Ammon's horn (tissue), 1 donor: ENCODE data around the gene POU6F2.

ENCODE experiments used
- DNase-seq: peaks from one replicate; pipeline ENCODE4 v3.0.0-alpha.2; 2016; ENCODE audit warnings: low spot score

Gene POU6F2

DNA sequence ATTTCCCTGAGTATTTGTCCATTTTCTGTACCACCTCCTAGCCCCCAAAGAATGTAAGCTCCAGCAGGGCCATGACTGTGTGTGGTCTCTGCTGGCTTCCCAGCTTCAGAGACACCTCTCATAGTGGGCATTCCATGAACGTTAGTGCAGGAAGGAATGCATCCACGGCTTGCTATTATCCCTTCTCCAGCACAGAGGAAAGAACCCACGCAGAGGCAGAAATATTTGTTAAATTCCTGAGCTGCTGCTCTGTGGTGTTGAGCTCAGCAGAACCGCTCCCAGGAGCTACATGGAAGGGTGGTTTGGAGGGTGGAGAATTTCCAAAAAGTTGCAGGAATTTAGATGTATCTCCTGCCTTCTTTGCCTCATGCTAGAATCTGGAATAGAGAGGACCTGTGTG lies 275.2 kb downstream of the POU6F2 start:
- DNase-seq, result no peak

- DNase-seq, result no peak
Observed at GRCh38 chr7:39259391-39260003, 281.8 kb downstream of the POU6F2 start.

- DNase-seq, result no peak
Observed at GRCh38 chr7:39260279-39260844, 282.7 kb downstream of the POU6F2 start.

GRCh38 chr7:39261771-39262170 lies 284.1 kb downstream of the POU6F2 start:
- DNase-seq, result no peak

DNA sequence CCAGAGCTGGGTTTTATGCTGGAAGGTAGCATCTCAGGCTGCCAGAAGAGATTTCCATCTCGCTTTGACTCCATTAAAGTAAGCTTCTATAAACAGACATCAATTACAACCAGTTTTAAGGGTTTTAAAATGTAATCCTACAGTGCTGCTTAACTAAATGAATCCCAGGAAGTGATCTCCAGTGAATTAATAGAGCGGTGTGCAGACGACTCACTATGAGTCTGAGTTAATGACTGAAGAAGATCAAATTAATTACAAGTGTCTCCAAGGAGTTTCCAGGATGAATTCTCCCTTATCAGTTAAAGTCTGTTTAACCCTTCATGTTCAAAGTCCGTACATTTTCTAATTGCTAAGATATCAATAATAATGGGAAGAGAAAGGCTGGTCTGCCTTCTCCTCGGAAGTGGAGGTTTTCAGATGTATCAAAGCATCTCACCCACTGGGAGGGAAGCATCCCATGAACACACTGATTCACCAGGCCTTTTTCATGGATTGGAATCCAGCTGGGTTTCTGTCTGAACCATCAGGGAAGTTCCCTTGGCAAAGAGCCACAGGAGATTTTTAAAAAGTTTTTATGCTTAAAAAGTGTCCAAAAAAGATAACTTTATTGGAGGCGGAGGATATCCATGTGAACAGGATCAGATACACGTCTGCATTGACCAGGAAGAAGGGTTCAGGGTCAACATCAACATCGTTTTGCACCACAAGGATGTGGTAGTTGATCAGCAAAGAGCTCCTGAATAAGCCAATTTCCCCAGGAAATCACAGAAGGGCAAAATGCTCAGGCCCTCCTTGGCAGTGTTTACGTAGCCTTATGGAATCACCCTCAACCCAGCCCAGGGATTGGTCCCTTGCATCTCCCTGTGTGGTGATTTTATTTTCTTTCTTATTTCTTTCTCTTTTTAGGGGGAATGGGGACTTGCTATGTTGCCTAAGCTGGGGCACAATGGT lies 288.2 kb downstream of the POU6F2 start:
- no peak for DNase-seq

DNA sequence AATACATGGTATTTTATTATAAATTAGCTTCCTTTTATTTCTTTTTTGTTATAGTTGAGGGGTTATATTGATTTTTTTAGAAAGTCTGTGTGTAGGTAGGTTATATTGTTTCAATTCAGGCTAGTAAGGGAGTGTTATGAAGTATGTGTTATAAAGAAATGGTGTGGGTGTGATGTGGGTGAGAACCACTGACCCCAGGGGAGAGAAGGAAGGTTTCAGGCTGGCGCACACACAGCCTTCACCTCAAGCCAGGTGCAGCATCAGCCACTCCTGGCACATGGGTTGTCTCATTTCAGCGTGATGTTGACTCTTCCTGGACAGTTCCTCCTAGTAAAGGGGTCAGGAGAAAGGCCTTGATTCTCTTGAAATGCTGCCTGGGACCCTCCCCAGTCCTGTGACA lies 291.3 kb downstream of the POU6F2 start:
- DNase-seq, result no peak

GRCh38 chr7:39270018-39270417 lies 292.3 kb downstream of the POU6F2 start:
- DNase-seq, result no peak

DNA sequence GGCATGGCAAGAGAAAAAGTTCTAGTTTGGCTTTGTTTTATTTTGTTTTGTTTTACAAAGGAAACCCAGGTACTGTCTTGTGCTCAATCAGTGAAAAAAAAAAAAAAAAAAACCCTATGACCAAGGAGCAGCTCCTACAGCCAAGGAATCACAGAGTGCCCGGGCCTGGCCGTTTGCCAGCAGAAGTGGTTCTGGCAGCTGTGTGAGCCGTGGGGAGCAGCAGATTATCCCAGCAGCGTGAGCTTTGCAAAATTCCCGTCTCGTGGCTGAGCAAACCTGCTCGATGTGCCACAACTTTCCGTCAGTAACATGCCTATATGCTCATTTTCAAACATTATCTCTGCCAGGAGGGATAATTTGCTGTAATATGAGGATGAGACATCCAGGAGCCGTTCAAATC lies 293.7 kb downstream of the POU6F2 start:
- peak; percentile 54 for DNase-seq

GRCh38 chr7:39272111-39272510 lies 294.4 kb downstream of the POU6F2 start:
- no peak for DNase-seq

GRCh38 chr7:39272691-39273090 lies 295.0 kb downstream of the POU6F2 start:
- no peak for DNase-seq

DNA sequence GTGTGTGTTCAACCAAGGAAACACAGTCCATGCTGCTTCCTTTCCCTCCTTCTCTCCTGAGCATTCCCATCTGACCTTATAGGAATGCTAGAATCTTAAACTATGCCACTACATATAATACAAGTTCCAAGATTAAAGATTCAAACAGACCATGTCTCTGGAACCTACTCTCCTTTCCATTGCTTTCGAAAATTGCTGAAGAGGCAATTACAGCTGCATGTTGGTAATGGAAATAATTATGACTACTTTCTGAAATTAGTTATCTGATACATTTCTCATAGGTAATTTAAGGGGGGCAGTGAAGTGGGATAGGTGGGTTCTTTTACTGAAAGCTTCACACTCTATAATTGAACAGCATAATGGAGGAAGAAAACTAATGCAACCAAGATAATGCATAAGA lies 302.6 kb downstream of the POU6F2 start:
- DNase-seq, result no peak

- DNase-seq, result no peak
Observed at GRCh38 chr7:39285256-39285655, 307.5 kb downstream of the POU6F2 start.

- DNase-seq, result no peak
Observed at GRCh38 chr7:39288303-39288702, 310.6 kb downstream of the POU6F2 start.

GRCh38 chr7:39291628-39292410 lies 314.1 kb downstream of the POU6F2 start:
- DNase-seq, result no peak

DNA sequence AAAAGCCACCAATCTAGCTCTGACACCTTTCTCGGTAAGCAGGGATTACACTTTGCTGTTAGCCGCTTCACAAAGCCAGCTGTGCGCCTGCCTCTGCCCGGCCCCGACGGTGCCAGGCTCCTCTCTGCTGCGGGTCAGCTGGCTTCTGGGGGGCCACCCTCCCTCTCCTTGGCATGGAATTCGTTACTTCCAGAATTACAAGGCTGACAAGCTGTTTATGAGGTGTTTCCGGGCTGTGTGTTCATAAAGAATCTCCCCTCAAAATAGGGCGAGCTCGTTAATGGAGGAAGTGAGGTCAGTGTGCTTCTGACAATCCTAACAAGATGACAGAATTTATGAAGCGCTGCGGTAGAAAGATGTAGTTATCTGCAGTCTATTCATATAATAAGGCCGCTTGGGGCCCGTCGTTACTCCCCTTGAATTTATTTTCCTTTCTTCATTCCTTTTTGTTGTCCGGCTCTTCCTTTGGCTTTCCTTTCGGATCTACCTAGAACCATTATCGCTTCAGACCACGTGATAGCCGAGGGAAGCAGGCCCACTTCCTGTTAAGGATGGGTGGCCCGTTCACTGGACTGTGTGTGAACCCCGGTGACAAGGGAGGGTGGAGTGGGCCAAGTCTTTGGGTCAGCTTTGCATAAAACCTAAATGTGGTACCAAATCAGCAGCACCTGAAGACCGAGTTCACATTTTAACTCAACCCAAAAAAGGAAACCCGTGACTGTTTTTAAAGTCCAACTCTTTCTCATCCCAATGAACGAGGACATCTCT lies 315.5 kb downstream of the POU6F2 start:
- DNase-seq, result no peak

GRCh38 chr7:39294022-39294421 lies 316.3 kb downstream of the POU6F2 start:
- no peak for DNase-seq

DNA sequence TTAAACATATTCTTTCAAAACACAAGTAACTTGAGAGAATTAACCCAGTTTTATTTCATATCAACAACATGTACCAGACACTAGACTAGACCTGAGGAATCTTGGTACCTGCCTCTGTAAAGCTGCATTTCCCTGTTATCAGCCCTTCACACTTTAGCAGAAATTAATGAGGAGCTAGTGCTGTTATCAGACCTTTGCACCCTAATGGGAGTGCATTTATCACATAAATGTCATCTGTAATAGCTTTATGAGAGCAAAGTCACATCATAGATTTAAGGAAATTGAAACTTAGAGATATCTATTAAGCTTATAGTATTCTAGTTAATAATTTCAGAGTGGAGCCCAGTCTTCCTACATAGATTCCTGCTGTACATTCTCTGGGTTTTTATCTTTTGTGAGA lies 318.1 kb downstream of the POU6F2 start:
- DNase-seq, result no peak

DNA sequence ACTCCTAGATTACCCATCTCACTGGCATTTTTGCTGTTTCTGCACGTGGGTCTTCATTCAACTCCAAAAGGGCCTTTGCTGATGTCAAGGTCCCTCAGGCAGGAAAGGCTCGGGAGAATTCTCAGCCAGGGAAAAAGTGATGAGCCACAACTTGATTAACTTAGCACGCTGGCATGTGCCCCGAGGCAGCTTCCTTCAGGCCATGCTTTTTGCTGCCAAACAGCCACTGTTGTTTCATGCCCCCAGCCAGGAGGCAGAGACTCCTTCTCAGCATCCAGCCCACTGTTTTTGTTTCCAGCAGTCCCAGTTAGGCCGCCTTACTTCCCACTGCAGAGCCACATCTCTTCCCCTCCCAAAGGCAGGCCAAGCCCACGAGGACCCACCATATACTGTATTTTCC lies 322.0 kb downstream of the POU6F2 start:
- DNase-seq, result no peak

- DNase-seq, result no peak
Observed at GRCh38 chr7:39300276-39300675, 322.6 kb downstream of the POU6F2 start.

GRCh38 chr7:39301543-39301942 lies 323.8 kb downstream of the POU6F2 start:
- no peak for DNase-seq

- DNase-seq, result no peak
Observed at GRCh38 chr7:39304178-39304577, 326.5 kb downstream of the POU6F2 start.
